Transverse colon (tissue), 4 donors: Measurements from ENCODE around the gene SGPP2. TPM values are rescaled to one million over a fixed set of nuclear protein-coding genes. Genes with fewer than 3 reads are reported as not detected.
"Not testable (repeated sequence)": the region's sequence is repeated elsewhere in the genome, so short reads cannot be mapped to it uniquely, and the experiment has no call there.

ENCODE experiments used
- DNase-seq: peaks from one replicate; pipeline ENCODE4 v3.0.0-alpha.2; 2019
- H3K27ac ChIP-seq, 4 donors: fragments of 200-600 bp; sonication (generic); 2 replicates each; pipeline ENCODE4 v1.5.1; 2016 to 2018; ENCODE audit warnings: inconsistent platforms in 4 of 4
- H3K27me3 ChIP-seq: fragments of 200-600 bp; sonication (generic); 2 replicates; pipeline ENCODE4 v1.5.1; 2017; ENCODE audit warnings: inconsistent platforms
- H3K36me3 ChIP-seq, 4 donors: fragments of 200-600 bp; sonication (generic); 2 replicates each; pipeline ENCODE4 v1.5.1; 2017 to 2019; ENCODE audit warnings: inconsistent platforms in 4 of 4
- H3K4me1 ChIP-seq, 4 donors: fragments of 200-600 bp; sonication (generic); 2 replicates each; pipeline ENCODE4 v1.5.1; 2017 to 2020; ENCODE audit warnings: inconsistent platforms in 4 of 4
- H3K4me3 ChIP-seq, 4 donors: fragments of 200-600 bp; sonication (generic); 1 replicate in 1 of 4; 2 replicates in 3 of 4; pipeline versions ENCODE4 v1.5.1 to v1.6.1; 2017 to 2019; ENCODE audit warnings: inconsistent platforms in 4 of 4
- H3K9me3 ChIP-seq, 2 donors: fragments of 200-600 bp; sonication (generic); 2 replicates each; pipeline ENCODE4 v1.5.1; 2017 to 2019; ENCODE audit warnings: inconsistent platforms in 2 of 2
- EP300 ChIP-seq: sonication (generic); formaldehyde crosslinking; IDR thresholded peaks from one replicate; pipeline ENCODE4 v1.6.1; 2017; ENCODE audit warnings: antibody characterized with exemption, low read depth
- POLR2A ChIP-seq: fragments of 450-650 bp; IDR thresholded peaks from one replicate; pipeline ENCODE4 v1.6.1; 2016; ENCODE audit warnings: antibody characterized with exemption, mild to moderate bottlenecking, moderate library complexity
- POLR2AphosphoS5 ChIP-seq, 3 donors: sonication (generic); formaldehyde crosslinking; IDR thresholded peaks; one replicate each; pipeline ENCODE4 v1.6.1; 2016; ENCODE audit warnings: antibody characterized with exemption in 3 of 3
- WGBS, 2 donors: methylation state at CpG; one replicate each; pipeline ENCODE4 v1.1.5; 2018; ENCODE audit warnings: low coverage in 1 of 2; 5-methylcytosine and 5-hydroxymethylcytosine counted together
- in situ Hi-C, 4 donors: fragments of 200-750 bp; cut with MboI; loops; one replicate each; pipeline versions ENCODE4 v1.15.0 to v1.15.1; 2017; ENCODE audit warnings: low sequenced_read_pairs in 3 of 4, low pct_ligation_motif_present in 1 of 4, low pct_unique_long_range_greater_than_20kb in 1 of 4
- intact Hi-C: fragments of 100-400 bp; cut with DNase I; formaldehyde crosslinking; loops from one replicate; pipeline ENCODE4 v1.15.1; 2023; ENCODE audit warnings: low total_unique reads
- total RNA-seq, 4 donors: library from RNA; depleted of rRNA; stranded (reverse); fragments of >200 nt; gene quantifications; one replicate each; pipeline ENCODE4 v1.1.0, GENCODE V29; 2016
- TF ChIP-seq, protein P1 (sequence below), 5 experiments: fragments of 200-600 bp in 3 of 5; fragments of 450-650 bp in 2 of 5; sonication (generic) in 3 of 5; IDR thresholded peaks; 1 replicate in 2 of 5; 2 replicates in 3 of 5; pipeline ENCODE4 v1.5.1; 2016 to 2017; ENCODE audit warnings: antibody characterized with exemption in 5 of 5, inconsistent platforms in 3 of 5, mild to moderate bottlenecking in 2 of 5, moderate library complexity in 1 of 5

The SGPP2 gene
- total RNA-seq, 4 donors from 2014 or later: 26.5 to 56.5 (median 48.7) TPM

DNA sequence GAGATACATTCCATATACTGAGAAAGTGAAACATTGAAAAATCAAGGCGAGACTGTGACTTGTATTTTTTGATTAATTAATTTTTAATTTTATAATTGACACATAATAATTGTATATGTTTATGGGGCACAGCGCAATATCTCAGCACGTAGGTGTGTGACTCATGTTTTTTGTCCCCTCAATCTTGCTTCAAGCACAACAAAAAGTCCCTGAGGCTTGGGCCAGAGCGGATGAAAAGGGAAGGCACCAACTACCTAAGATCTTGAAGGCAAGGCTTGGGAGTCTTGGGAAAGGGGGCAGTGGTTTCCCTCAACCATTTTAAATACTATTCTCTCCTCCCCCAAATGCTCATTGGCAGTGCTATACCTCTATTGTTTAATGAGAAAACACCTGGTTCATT lies 9.9 kb downstream of the SGPP2 start:
- Histone ChIP-seq H3K27ac (peak overlapping the region in 3 of 4 donors; percentile 27 to 40 (median 29)), H3K9me3 (no peaks in the 10 kb centered on the region), H3K4me3 (no peak overlapping the region), H3K27me3 (no peaks in the 10 kb centered on the region), H3K36me3 (no peaks in the 10 kb centered on the region), H3K4me1 (peaks cover 4 to 38% (median 18%) of the 10 kb centered on the region in 4 donors)
- TF ChIP-seq POLR2AphosphoS5 (IDR thresholded peaks at IDR 0.05): no peak
- TF ChIP-seq POLR2A: no peak
- TF ChIP-seq, protein P1, sequence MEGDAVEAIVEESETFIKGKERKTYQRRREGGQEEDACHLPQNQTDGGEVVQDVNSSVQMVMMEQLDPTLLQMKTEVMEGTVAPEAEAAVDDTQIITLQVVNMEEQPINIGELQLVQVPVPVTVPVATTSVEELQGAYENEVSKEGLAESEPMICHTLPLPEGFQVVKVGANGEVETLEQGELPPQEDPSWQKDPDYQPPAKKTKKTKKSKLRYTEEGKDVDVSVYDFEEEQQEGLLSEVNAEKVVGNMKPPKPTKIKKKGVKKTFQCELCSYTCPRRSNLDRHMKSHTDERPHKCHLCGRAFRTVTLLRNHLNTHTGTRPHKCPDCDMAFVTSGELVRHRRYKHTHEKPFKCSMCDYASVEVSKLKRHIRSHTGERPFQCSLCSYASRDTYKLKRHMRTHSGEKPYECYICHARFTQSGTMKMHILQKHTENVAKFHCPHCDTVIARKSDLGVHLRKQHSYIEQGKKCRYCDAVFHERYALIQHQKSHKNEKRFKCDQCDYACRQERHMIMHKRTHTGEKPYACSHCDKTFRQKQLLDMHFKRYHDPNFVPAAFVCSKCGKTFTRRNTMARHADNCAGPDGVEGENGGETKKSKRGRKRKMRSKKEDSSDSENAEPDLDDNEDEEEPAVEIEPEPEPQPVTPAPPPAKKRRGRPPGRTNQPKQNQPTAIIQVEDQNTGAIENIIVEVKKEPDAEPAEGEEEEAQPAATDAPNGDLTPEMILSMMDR (IDR thresholded peaks at IDR 0.05): no peak
- TF ChIP-seq EP300: no peak
- intact Hi-C loops: no loop called here
- WGBS, 2 donors: 76 to 79% methylated on average over 2 to 4 of the region's 4 CpGs
- in situ Hi-C loops: no loop called here
- no peak for DNase-seq

DNA sequence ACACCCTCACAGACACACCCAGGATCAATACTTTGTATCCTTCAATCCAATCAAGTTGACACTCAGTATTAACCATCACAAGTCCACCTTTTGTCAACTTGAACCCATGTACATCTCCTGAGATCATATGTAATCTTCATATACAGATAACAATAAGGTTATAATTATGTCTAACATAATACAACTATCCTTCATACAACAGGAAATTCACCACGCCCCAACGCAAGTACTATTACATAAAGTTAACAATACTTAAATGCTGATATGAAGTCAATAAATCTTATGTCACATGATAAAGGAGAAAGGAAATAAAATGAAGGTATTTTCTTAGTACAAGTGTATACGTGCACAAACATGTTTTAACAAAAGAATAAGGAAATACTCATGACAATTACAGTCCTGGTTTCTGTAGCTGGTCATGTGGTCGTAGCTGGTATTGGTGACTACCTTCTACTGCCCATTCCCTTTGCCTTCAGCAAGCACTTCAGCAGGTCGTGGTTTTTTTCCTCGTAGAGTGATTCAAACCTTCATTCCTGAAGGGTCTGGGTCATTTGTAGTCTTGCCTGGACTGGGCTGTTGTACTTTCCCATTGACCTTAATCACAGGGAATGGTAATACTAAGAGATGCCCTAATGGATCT lies 11.2 kb downstream of the SGPP2 start:
- in situ Hi-C loops, H3K4me3 ChIP-seq, H3K27me3 ChIP-seq, H3K9me3 ChIP-seq, intact Hi-C loops, H3K36me3 ChIP-seq: not testable (repeated sequence)
- Histone ChIP-seq H3K4me1 (peaks cover 4 to 47% (median 22%) of the 10 kb centered on the region in 4 donors), H3K27ac (peak overlapping the region; percentile 32 to 61 (median 48))
- DNase-seq: peak; percentile 14
- WGBS, 2 donors: 44 to 65% methylated on average over 4 to 6 of the region's 6 CpGs
- peak in 1 of 3 donors; percentile 4 for TF ChIP-seq POLR2AphosphoS5 (IDR thresholded peaks at IDR 0.05)

DNA sequence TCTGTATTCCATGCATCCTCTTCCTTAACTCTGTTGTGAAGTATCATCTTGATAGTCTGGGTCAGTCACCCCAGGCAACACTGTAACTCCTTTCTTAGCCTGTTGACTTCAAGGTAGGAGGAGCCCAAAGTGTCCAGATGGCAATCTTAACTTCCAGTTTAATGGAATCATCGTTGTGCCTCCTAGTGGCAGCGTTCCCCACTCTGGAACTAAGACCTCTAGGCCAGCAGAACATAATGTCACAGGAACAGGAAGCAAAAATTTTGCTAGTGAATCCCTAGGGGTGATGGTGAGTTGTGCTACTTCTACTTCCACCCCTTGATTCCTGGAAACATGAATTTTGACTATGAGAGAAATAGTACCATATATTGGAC lies 11.7 kb downstream of the SGPP2 start:
- intact Hi-C loops (no loop called here), in situ Hi-C loops (no loop called here)
- TF ChIP-seq, protein P1 (IDR thresholded peaks at IDR 0.05): peak in 1 of 5 experiments; percentile 18
- TF ChIP-seq POLR2A (no peak), POLR2AphosphoS5 (IDR thresholded peaks at IDR 0.05) (no peak)
- Histone ChIP-seq H3K4me3 (no peak overlapping the region), H3K27ac (peak overlapping the region; percentile 24 to 61 (median 48)), H3K4me1 (peaks cover 4 to 50% (median 23%) of the 10 kb centered on the region in 4 donors), H3K27me3 (no peaks in the 10 kb centered on the region), H3K36me3 (no peaks in the 10 kb centered on the region), H3K9me3 (no peaks in the 10 kb centered on the region)
- no peak for DNase-seq
- WGBS, 2 donors: 80 to 81% methylated on average over 2 of the region's 2 CpGs

DNA sequence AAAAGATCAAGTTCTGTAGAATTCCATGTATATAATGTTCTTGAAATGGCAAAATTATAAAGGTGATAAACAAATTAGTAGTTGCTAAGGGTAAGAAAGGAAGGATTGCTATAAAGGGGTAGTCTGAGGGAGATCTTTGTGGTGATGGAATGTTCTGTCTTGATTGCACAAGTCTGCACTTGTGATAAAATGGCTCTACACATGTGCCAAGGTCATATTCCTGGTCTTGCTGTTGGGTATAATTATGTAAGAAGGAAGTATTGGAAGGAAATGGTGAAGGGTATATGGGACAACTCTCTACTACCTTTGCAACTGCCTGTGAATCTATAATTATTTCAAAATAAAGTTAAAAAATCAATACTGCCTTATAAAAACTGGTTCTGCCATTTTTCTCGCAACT lies 15.3 kb downstream of the SGPP2 start:
- DNase-seq: no peak
- peak overlapping the region in 3 of 4 donors; percentile 33 to 39 (median 35) for H3K27ac ChIP-seq

DNA sequence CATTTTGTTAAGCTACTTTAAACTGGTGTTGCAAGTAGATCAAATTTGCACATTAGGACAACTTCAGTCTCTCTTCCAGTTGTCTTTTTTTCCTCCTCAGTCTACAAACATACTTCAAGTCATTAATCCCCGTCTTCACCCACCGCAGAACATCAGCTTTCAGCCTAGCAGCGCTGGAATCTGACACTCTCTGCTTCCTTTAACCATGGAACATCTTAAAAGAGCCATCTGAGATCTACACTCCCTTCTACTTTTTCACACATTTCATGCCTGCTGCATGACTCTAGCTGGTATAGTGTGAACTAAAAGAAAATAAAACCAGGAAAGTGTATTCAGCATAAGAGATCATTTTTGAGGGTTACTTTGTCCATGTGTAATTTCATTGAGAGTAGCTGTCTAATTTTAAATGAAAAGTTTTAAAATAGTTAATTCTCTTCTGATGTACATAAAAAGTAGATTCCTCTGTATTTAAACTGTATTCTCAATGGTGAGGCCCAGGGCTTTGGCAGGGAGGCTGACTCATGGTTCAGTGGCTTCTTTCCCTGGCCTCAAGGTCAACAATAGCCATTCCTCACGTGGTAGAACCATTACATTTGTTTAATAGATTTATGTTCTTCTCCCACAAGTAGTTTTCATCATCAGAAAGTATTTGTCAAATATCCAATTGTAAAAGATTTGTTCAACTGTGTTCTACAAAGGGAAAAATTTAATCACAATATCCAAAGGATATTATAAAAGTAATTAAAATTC lies 16.5 kb downstream of the SGPP2 start:
- TF ChIP-seq, protein P1 (IDR thresholded peaks at IDR 0.05): no peak
- H3K9me3 ChIP-seq: no peaks in the 10 kb centered on the region
- H3K4me1 ChIP-seq: peaks cover 0 to 15% (median 5%) of the 10 kb centered on the region in 4 donors
- peak overlapping the region in 1 of 4 donors; percentile 33 for H3K27ac ChIP-seq
- no peak overlapping the region for H3K4me3 ChIP-seq
- 44 to 65% methylated on average over 3 to 4 of the region's 4 CpGs for WGBS, 2 donors
- intact Hi-C loops (no loop called here), in situ Hi-C loops (no loop called here)
- H3K36me3 ChIP-seq: no peaks in the 10 kb centered on the region
- no peaks in the 10 kb centered on the region for H3K27me3 ChIP-seq
- no peak for DNase-seq

More for the DNA sequence above, 15.3 kb downstream of the SGPP2 start:
- peaks cover 0 to 18% (median 5%) of the 10 kb centered on the region in 4 donors for H3K4me1 ChIP-seq
- 50 to 64% methylated on average over 1 of the region's 1 CpG for WGBS, 2 donors
- TF ChIP-seq POLR2AphosphoS5 (IDR thresholded peaks at IDR 0.05) (peak in 1 of 3 donors; percentile 10), POLR2A (no peak)
- in situ Hi-C loops: no loop called here
- no peaks in the 10 kb centered on the region for H3K9me3 ChIP-seq
- intact Hi-C loops: no loop called here
- no peaks in the 10 kb centered on the region for H3K36me3 ChIP-seq
- no peak overlapping the region for H3K4me3 ChIP-seq
- H3K27me3 ChIP-seq: no peaks in the 10 kb centered on the region
